HG02938 (cell line): Measurements from ENCODE around the gene HSPA1B.
"Not testable (repeated sequence)": the region's sequence is repeated elsewhere in the genome, so short reads cannot be mapped to it uniquely, and the experiment has no call there.

Experiments used
- ATAC-seq: cut with Tn5 transposase; IDR thresholded peaks from one replicate; pipeline ENCODE4 v1.9.1; 2021; ENCODE audit warnings: mild to moderate bottlenecking, moderate library complexity; ENCODE audit not compliant: unreplicated experiment

The HSPA1B gene

DNA sequence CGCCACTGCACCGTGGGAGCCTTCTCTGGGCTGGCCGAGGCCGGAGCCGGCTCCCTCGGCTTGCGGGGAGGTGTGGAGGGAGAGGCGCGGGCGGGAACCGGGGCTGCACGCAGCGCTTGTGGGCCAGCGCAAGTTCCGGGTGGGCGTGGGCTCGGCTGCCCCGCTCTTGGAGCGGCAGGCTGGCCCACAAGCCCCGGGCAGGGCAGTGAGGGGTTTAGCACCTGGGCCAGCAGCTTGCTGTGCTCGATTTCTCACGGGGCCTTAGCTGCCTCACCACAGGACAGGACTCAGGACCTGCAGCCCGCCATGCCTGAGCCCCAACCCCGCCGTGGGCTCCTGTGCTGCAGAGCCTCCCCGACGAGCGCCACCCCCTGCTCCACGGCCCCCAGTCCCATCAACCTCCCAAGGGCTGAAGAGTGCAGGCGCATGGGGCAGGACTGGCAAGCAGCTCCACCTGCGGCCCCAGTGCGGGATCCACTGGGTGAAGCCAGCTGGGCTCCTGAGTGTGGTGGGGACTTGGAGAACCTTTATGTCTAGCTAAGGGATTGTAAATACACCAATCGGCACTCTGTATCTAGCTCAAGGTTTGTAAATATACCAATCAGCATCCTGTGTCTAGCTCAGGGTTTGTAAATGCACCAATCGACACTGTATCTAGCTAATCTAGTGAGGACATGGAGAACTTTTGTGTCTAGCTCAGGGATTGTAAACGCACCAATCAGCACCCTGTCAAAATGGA, 24.6 kb downstream of the HSPA1B start:
- not testable (repeated sequence) for ATAC-seq

GRCh38 chr6:31857774-31858173, 30.2 kb downstream of the HSPA1B start:
- ATAC-seq, result not testable (repeated sequence)

GRCh38 chr6:31858707-31859106, 31.2 kb downstream of the HSPA1B start:
- ATAC-seq, result no peak

GRCh38 chr6:31859923-31860322, 32.4 kb downstream of the HSPA1B start:
- ATAC-seq, result no peak

- no peak for ATAC-seq
Measured at GRCh38 chr6:31860349-31860748, 32.8 kb downstream of the HSPA1B start.

GRCh38 chr6:31861150-31861549, 33.6 kb downstream of the HSPA1B start:
- no peak for ATAC-seq

DNA sequence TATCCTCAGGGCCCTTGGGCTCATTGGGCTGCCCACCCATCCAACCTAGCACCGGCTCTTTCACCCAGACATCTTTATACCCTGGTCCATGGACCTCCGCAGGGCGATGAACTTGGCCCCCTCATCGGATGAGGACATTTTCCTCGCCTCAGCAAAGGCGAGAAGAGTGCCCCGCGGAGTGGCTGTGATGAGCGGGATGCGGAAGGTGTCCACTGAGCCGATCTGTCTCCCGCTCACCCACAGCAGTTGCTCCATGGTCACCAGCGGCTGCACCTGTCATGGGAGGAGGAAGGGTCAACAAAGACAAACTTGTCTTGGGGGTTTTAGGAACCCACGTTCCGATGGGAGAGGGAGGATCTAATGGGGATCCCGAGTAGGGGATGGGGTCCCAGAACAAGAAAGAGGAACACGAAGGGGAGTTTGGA, 34.4 kb downstream of the HSPA1B start:
- no peak for ATAC-seq

GRCh38 chr6:31862344-31863235, 35.1 kb downstream of the HSPA1B start, which contains the start of gene NEU1:
NEU1 (minus strand) TSS chr6:31862821; CDS start chr6:31862776, 45 bp downstream.
- peak; percentile 95 for ATAC-seq

GRCh38 chr6:31864123-31864562, 36.6 kb downstream of the HSPA1B start:
- not testable (repeated sequence) for ATAC-seq

DNA sequence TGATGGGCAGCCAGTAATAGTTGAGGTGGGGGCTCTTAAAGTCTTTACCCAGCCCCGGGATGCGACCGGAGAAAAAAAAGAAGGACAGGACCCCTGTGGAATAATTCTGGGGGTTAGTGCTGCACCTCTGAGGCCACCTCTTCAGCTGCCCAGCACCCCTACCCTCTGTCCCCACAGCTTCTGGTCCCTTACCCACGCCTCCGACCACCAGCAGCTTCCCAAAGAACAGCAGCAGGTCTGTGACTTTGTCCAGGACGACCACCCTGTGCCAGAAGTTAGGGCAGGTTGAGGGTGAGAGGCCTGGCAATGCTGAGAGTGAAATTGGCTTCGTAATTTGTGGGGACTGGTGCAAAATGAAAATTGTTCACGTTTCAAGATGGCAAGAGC, 37.3 kb downstream of the HSPA1B start:
- no peak for ATAC-seq

- no peak for ATAC-seq
Measured at GRCh38 chr6:31865205-31866118, 37.9 kb downstream of the HSPA1B start.

GRCh38 chr6:31868658-31868971, 41.1 kb downstream of the HSPA1B start:
- not testable (repeated sequence) for ATAC-seq

- no peak for ATAC-seq
Measured at GRCh38 chr6:31869343-31869742, 41.8 kb downstream of the HSPA1B start.

DNA sequence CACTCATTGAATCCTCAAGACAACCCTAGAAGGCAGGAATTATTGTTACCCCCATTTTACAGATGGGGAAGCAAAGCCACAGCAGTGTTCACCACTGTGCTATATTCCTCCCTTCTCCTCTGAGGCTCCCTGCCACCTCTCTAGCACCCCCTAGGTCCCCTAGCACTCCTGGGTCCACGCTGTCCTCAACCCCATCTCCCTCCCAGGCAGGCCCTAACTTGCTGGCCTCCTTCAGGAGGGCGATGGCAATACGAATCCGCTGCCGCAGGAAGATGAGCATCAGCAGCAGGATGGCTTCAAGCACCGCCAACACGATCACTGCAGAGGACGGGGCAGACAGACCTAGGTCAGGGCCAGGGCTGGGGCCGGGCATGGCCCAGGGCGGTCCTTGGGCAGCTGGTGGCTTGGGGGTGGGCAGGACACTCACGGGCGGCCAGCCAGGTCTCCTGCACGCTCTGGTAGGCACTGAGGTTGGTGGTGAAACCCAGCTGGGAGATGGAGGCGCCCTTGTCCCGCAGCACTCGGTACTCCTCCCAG, 42.9 kb downstream of the HSPA1B start:
- ATAC-seq, result no peak

GRCh38 chr6:31871046-31871659, 43.6 kb downstream of the HSPA1B start:
- ATAC-seq, result no peak

DNA sequence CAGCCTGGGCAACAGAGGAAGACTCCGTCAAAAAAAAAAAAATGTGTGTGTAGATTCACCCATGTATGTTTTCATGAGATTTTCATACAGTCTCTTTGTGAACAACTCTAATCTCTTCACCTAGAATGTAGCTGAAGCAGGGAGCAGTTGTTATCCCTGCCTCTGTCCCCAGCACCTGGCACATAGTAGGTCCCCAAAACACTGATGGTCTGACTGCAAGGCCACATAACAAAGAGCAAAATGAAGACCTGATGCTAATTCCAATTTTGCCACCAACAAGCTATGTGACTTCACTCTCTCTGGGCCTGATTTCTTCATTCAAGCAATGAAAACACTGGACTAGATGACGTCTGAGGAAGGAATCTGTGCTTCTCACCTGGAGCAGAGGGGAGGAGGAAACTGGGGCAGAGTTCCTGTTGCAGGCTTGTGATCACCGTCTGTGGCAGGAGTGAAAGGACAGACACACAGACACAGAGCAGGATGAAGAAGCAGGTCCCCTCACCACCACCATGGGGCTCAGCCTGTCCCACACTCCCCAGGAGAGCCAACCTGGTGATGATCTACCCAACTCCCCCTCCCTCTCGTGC, 46.6 kb downstream of the HSPA1B start:
- ATAC-seq, result no peak

GRCh38 chr6:31874836-31875572, 47.5 kb downstream of the HSPA1B start:
- no peak for ATAC-seq

DNA sequence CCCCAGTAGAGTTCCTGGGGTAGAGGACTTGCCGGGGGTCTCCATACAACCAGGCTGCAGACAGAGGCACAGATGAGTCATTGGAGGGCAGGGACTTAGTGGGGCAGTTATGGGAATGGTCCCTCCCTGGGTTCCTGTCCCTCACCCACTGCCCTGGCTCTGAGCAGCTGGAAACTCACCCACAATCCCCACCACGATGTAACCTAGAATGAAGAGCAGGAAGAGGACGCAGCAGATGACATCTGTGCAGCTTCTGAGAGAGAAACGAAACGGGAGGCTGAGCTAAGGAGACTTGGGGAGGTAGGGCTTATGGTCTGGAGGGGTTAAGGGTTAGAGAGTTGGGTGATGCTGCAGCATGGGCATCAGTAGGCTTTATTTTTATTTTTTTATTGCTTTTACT, 48.3 kb downstream of the HSPA1B start:
- ATAC-seq, result no peak

GRCh38 chr6:31876357-31876756, 48.8 kb downstream of the HSPA1B start:
- ATAC-seq, result no peak
